ELR (cell line): ENCODE measurements around the gene CC2D1A.

Experiments
- DNase-seq: peaks from one replicate; pipeline ENCODE4 v3.0.0-alpha.2; 2015; ENCODE audit warnings: low read depth

CC2D1A gene

GRCh38 chr19:13877303-13877702, 28.7 kb upstream of the CC2D1A start:
- DNase-seq = no peak

- peak; percentile 98 for DNase-seq
Measured at GRCh38 chr19:13880059-13881043, 25.6 kb upstream of the CC2D1A start.

GRCh38 chr19:13881251-13881691, 24.7 kb upstream of the CC2D1A start:
- DNase-seq = no peak

- peak; percentile 48 for DNase-seq
Measured at GRCh38 chr19:13881692-13882418, 24.1 kb upstream of the CC2D1A start.

- no peak for DNase-seq
Measured at GRCh38 chr19:13882419-13882795, 23.6 kb upstream of the CC2D1A start.

- no peak for DNase-seq
Measured at GRCh38 chr19:13882836-13883235, 23.2 kb upstream of the CC2D1A start.

- DNase-seq = peak; percentile 34
Measured at GRCh38 chr19:13883516-13884064, 22.4 kb upstream of the CC2D1A start.

GRCh38 chr19:13884726-13885591, 21.0 kb upstream of the CC2D1A start:
- no peak for DNase-seq

- DNase-seq = no peak
Measured at GRCh38 chr19:13885826-13886365, 20.1 kb upstream of the CC2D1A start.

GRCh38 chr19:13887018-13887436, 19.0 kb upstream of the CC2D1A start:
- no peak for DNase-seq

- peak; percentile 53 for DNase-seq
Measured at GRCh38 chr19:13887517-13887916, 18.5 kb upstream of the CC2D1A start.

GRCh38 chr19:13888281-13888680, 17.7 kb upstream of the CC2D1A start:
- DNase-seq = no peak

GRCh38 chr19:13890136-13890535, 15.9 kb upstream of the CC2D1A start:
- no peak for DNase-seq

GRCh38 chr19:13892870-13893269, 13.1 kb upstream of the CC2D1A start:
- no peak for DNase-seq

GRCh38 chr19:13894552-13894951, 11.4 kb upstream of the CC2D1A start:
- no peak for DNase-seq

- DNase-seq = no peak
Measured at GRCh38 chr19:13896227-13896626, 9.8 kb upstream of the CC2D1A start.

GRCh38 chr19:13899393-13899792, 6.6 kb upstream of the CC2D1A start:
- no peak for DNase-seq

GRCh38 chr19:13899912-13900584, 6.0 kb upstream of the CC2D1A start:
- no peak for DNase-seq

GRCh38 chr19:13902993-13903555, 2.9 kb upstream of the CC2D1A start:
- peak; percentile 37 for DNase-seq

GRCh38 chr19:13906521-13906904, 512 bp downstream of the CC2D1A start:
- DNase-seq = peak; percentile 22

- DNase-seq = no peak
Measured at GRCh38 chr19:13906910-13907309, 909 bp downstream of the CC2D1A start.
